PC-9 (cell line): ENCODE results near the gene PRRX2. TPM values are rescaled to one million over a fixed set of nuclear protein-coding genes. Genes with fewer than 3 reads are reported as not detected.
A peak's percentile ranks its signal among the peaks of the same experiment; 100 is the strongest.

ENCODE experiments used
- BruUV-seq: library from RNA; stranded (reverse); fragments of 400-500 nt; replicated peaks from 2 replicates; lab custom pipeline; 2021; lab: Mats Ljungman, UMichigan
- CTCF ChIA-PET: fragments of 300-600 bp; sonication (Branson Sonifier 250); formaldehyde crosslinking; loops from one replicate; lab custom pipeline; 2022; ENCODE audit warnings: antibody characterized with exemption; lab: Charles Lee
- POLR2A ChIA-PET: fragments of 300-600 bp; sonication (Branson Sonifier 250); formaldehyde crosslinking; loops from one replicate; lab custom pipeline; 2022; ENCODE audit warnings: antibody characterized with exemption; ENCODE audit not compliant: unreplicated experiment; lab: Charles Lee
- DNase-seq, 2 experiments: peaks; one replicate each; pipeline versions ENCODE4 v3.0.0 to v3.0.0-alpha.2; 2015 to 2022; ENCODE audit warnings: mixed read lengths in 1 of 2
- H2AFZ ChIP-seq: fragments of 200-600 bp; sonication (generic); 2 replicates; pipeline ENCODE4 v1.8.1; 2017; ENCODE audit warnings: antibody characterized with exemption
- H3F3A ChIP-seq: fragments of 200-600 bp; sonication (generic); 2 replicates; pipeline ENCODE4 v1.8.1; 2017; ENCODE audit warnings: antibody characterized with exemption, mild to moderate bottlenecking, low read depth; ENCODE audit not compliant: insufficient read depth
- H3K27ac ChIP-seq: fragments of 200-600 bp; sonication (generic); 2 replicates; pipeline ENCODE4 v1.6.1; 2016; ENCODE audit warnings: mixed run types
- H3K27me3 ChIP-seq: fragments of 200-600 bp; sonication (generic); 2 replicates; pipeline ENCODE4 v1.6.1; 2016; ENCODE audit warnings: low read depth, mixed run types; ENCODE audit not compliant: insufficient read depth
- H3K36me3 ChIP-seq: fragments of 200-600 bp; sonication (generic); 2 replicates; pipeline ENCODE4 v1.6.1; 2016; ENCODE audit warnings: low read depth, mixed run types
- H3K4me1 ChIP-seq: fragments of 200-600 bp; sonication (generic); replicated peaks from 2 replicates; pipeline ENCODE4 v1.6.1; 2016; ENCODE audit warnings: mixed run types; ENCODE audit not compliant: insufficient read depth
- H3K4me2 ChIP-seq: fragments of 200-600 bp; sonication (generic); 2 replicates; pipeline ENCODE4 v1.6.1; 2017; ENCODE audit warnings: mixed run types
- H3K4me3 ChIP-seq: fragments of 200-600 bp; sonication (generic); 2 replicates; pipeline ENCODE4 v1.6.1; 2016; ENCODE audit warnings: mixed run types
- H3K79me2 ChIP-seq: fragments of 200-600 bp; sonication (generic); 2 replicates; pipeline ENCODE4 v1.6.1; 2017; ENCODE audit warnings: low read depth, mixed run types
- H3K9me2 ChIP-seq: fragments of 200-600 bp; sonication (generic); 2 replicates; pipeline ENCODE4 v1.8.1; 2017; ENCODE audit warnings: mild to moderate bottlenecking; ENCODE audit not compliant: insufficient read depth
- H3K9me3 ChIP-seq: fragments of 200-600 bp; sonication (generic); 2 replicates; pipeline ENCODE4 v1.8.1; 2016; ENCODE audit warnings: low read depth; ENCODE audit not compliant: insufficient read depth
- H4K20me1 ChIP-seq: fragments of 200-600 bp; sonication (generic); 2 replicates; pipeline ENCODE4 v1.8.1; 2017; ENCODE audit not compliant: insufficient read depth
- CTCF ChIP-seq: fragments of 200-600 bp; sonication (generic); conservative IDR thresholded peaks from 2 replicates; pipeline ENCODE4 v1.6.1; 2017; ENCODE audit warnings: mixed run types, antibody characterized with exemption, mild to moderate bottlenecking, moderate library complexity
- EZH2 ChIP-seq: fragments of 200-600 bp; sonication (generic); IDR thresholded peaks from 2 replicates; pipeline ENCODE4 v1.8.0; 2017; ENCODE audit warnings: antibody characterized with exemption, low read depth
- intact Hi-C: fragments of 100-400 bp; cut with micrococcal nuclease; formaldehyde crosslinking; loops from one replicate; pipeline ENCODE4 v1.10.0; 2022; ENCODE audit not compliant: unreplicated experiment
- total RNA-seq: library from RNA; stranded (reverse); gene quantifications from 2 replicates; pipeline ENCODE4 v1.2.3, GENCODE V29; 2021

The PRRX2 gene
- total RNA-seq, 1 experiment from 2014 or later = 0.98 TPM

- no peaks in the 10 kb centered on the region for H3F3A ChIP-seq
- CTCF ChIA-PET = no interaction called here
- intact Hi-C loops = no loop called here
- H3K27ac ChIP-seq = no peak overlapping the region
- no peaks in the 10 kb centered on the region for H3K9me2 ChIP-seq
- H4K20me1 ChIP-seq = no peaks in the 10 kb centered on the region
- POLR2A ChIA-PET = no interaction called here
- H3K4me2 ChIP-seq = no peak overlapping the region
- H3K4me3 ChIP-seq = no peak overlapping the region
- no peaks in the 10 kb centered on the region for H3K27me3 ChIP-seq
- TF ChIP-seq CTCF (peak; percentile 45), EZH2 (no peak)
- H3K9me3 ChIP-seq = no peaks in the 10 kb centered on the region
- no peaks in the 10 kb centered on the region for H3K79me2 ChIP-seq
- BruUV-seq = no TSS peak
- H2AFZ ChIP-seq = no peak overlapping the region
- no peak for DNase-seq
- no peaks in the 10 kb centered on the region for H3K4me1 ChIP-seq
- no peaks in the 10 kb centered on the region for H3K36me3 ChIP-seq
Observed at GRCh38 chr9:129720181-129720864, 54.9 kb downstream of the PRRX2 start.

GRCh38 chr9:129720865-129721545, 55.6 kb downstream of the PRRX2 start:
- ChIA-PET POLR2A (no interaction called here), CTCF (interaction anchor here (1.4 kb wide), 1 partner anchor 60 kb away, joined by 6 read pairs; no protein-coding TSS in a partner anchor)
- Histone ChIP-seq H3K4me1 (no peaks in the 10 kb centered on the region), H3K79me2 (no peaks in the 10 kb centered on the region), H3K27me3 (no peaks in the 10 kb centered on the region), H3F3A (peaks cover under 1% of the 10 kb centered on the region; the same call in 1 of the 2 replicates), H4K20me1 (no peaks in the 10 kb centered on the region), H3K27ac (no peak overlapping the region), H2AFZ (no peak overlapping the region), H3K36me3 (no peaks in the 10 kb centered on the region), H3K9me2 (no peaks in the 10 kb centered on the region), H3K4me2 (no peak overlapping the region), H3K9me3 (no peaks in the 10 kb centered on the region), H3K4me3 (no peak overlapping the region)
- intact Hi-C loops = no loop called here
- BruUV-seq = no TSS peak
- TF ChIP-seq EZH2 (no peak), CTCF (peak; percentile 45; the same call in 1 of the 2 replicates)
- no peak for DNase-seq

GRCh38 chr9:129722913-129723312, 57.5 kb downstream of the PRRX2 start:
- intact Hi-C loops = no loop called here
- H3F3A ChIP-seq = peaks cover 8% of the 10 kb centered on the region
- H3K4me1 ChIP-seq = no peaks in the 10 kb centered on the region
- no peak overlapping the region for H3K27ac ChIP-seq
- H2AFZ ChIP-seq = no peak overlapping the region
- H3K36me3 ChIP-seq = no peaks in the 10 kb centered on the region
- ChIA-PET CTCF (no interaction called here), POLR2A (no interaction called here)
- no peak for DNase-seq
- no TSS peak for BruUV-seq
- H3K79me2 ChIP-seq = no peaks in the 10 kb centered on the region
- H3K4me2 ChIP-seq = no peak overlapping the region
- no peaks in the 10 kb centered on the region for H3K9me3 ChIP-seq
- no peaks in the 10 kb centered on the region for H3K27me3 ChIP-seq
- no peaks in the 10 kb centered on the region for H4K20me1 ChIP-seq
- TF ChIP-seq EZH2 = no peak
- no peak for TF ChIP-seq CTCF
- H3K9me2 ChIP-seq = no peaks in the 10 kb centered on the region
- no peak overlapping the region for H3K4me3 ChIP-seq
